ENCODE data around the gene OSR1. TPM values are rescaled to one million over a fixed set of nuclear protein-coding genes. Genes with fewer than 3 reads are reported as not detected.

The OSR1 gene
- polyA plus RNA-seq, 1 of the 3 experiments (the other 2 are of a cell fraction): 76.6 TPM

- CTCF ChIA-PET: interaction anchor here (0.7 to 0.9 kb wide), 2 partner anchors 491 to 852 kb away, joined by 3 to 4 read pairs; no protein-coding TSS in a partner anchor
- Histone ChIP-seq H3K9me3 (no peaks in the 10 kb centered on the region), H3F3A (replicated peaks; ENCODE audit: insufficient read depth) (no peaks in the 10 kb centered on the region), H3K4me1 (ENCODE audit: control insufficient read depth in 1 of 2, insufficient read depth in 2 of 2, low read depth in 1 of 2, low read length in 1 of 2) (no peaks in the 10 kb centered on the region), H3K4me3 (ENCODE audit: low read depth in 2 of 2, low read length in 1 of 2) (no peak overlapping the region), H3K4me2 (no peak overlapping the region), H4K20me1 (ENCODE audit: insufficient read depth) (no peaks in the 10 kb centered on the region), H3K79me2 (ENCODE audit: insufficient read depth) (no peaks in the 10 kb centered on the region), H3K9me2 (no peaks in the 10 kb centered on the region), H3K27ac (ENCODE audit: low read depth in 2 of 2, low read length in 1 of 2) (no peak overlapping the region), H3K36me3 (replicated peaks in 1 of 2; ENCODE audit: control insufficient read depth in 1 of 2, insufficient read depth in 2 of 2, low read length in 1 of 2) (no peaks in the 10 kb centered on the region), H3K27me3 (ENCODE audit: insufficient read depth) (peaks cover 15% of the 10 kb centered on the region; the same call in 1 of the 2 replicates), H2AFZ (ENCODE audit: low read depth) (no peak overlapping the region), H3K9ac (no peak overlapping the region)
- TF ChIP-seq POLR2AphosphoS5 (IDR thresholded peaks at IDR 0.05; ENCODE audit: low read depth, low read length): no peak
- TF ChIP-seq TCF12 (IDR thresholded peaks at IDR 0.05): no peak
- no peak for TF ChIP-seq FOXJ3 (CRISPR knock-in tag; IDR thresholded peaks at IDR 0.05)
- TF ChIP-seq GATA2 (CRISPR knock-in tag; IDR thresholded peaks at IDR 0.05): no peak
- no peak for TF ChIP-seq RXRA (IDR thresholded peaks at IDR 0.05; ENCODE audit: borderline replicate concordance, low read depth)
- TF ChIP-seq REST (IDR thresholded peaks at IDR 0.05; ENCODE audit: low read depth, low read length): no peak
- no peak for TF ChIP-seq SIN3A (IDR thresholded peaks at IDR 0.05; ENCODE audit: borderline replicate concordance, low read depth, low read length)
- TF ChIP-seq NFIC (IDR thresholded peaks at IDR 0.05; ENCODE audit: borderline replicate concordance): no peak
- no peak for TF ChIP-seq RFX5 (IDR thresholded peaks at IDR 0.05; ENCODE audit: low read length)
- POLR2A ChIA-PET: no interaction called here
- WGBS (ENCODE audit: low lambda C conversion rate): 19% methylated on average over 4 of the region's 4 CpGs
- DNase-seq: no peak
Observed at GRCh38 chr2:19371996-19372582, 13.7 kb upstream of the OSR1 start.

GRCh38 chr2:19369341-19369955 is 11.0 kb upstream of the OSR1 start:
- Histone ChIP-seq H3K9ac (no peak overlapping the region), H3K27ac (ENCODE audit: low read depth in 2 of 2, low read length in 1 of 2) (no peak overlapping the region), H3K9me3 (no peaks in the 10 kb centered on the region), H4K20me1 (ENCODE audit: insufficient read depth) (no peaks in the 10 kb centered on the region), H3K9me2 (no peaks in the 10 kb centered on the region), H3F3A (replicated peaks; ENCODE audit: insufficient read depth) (no peaks in the 10 kb centered on the region), H3K4me3 (ENCODE audit: low read depth in 2 of 2, low read length in 1 of 2) (no peak overlapping the region), H3K27me3 (ENCODE audit: insufficient read depth) (peaks cover 15% of the 10 kb centered on the region; the same call in 1 of the 2 replicates), H3K4me2 (no peak overlapping the region), H3K36me3 (replicated peaks in 1 of 2; ENCODE audit: control insufficient read depth in 1 of 2, insufficient read depth in 2 of 2, low read length in 1 of 2) (no peaks in the 10 kb centered on the region), H2AFZ (ENCODE audit: low read depth) (no peak overlapping the region), H3K4me1 (ENCODE audit: control insufficient read depth in 1 of 2, insufficient read depth in 2 of 2, low read depth in 1 of 2, low read length in 1 of 2) (no peaks in the 10 kb centered on the region; a peak in 1 of 4 replicates), H3K79me2 (ENCODE audit: insufficient read depth) (no peaks in the 10 kb centered on the region)
- WGBS (ENCODE audit: low lambda C conversion rate): 57% methylated on average over 2 of the region's 2 CpGs
- ChIA-PET CTCF (interaction anchor here (0.6 to 3.5 kb wide), 13 partner anchors 8 to 982 kb away, joined by 3 to 22 read pairs (median 5); no protein-coding TSS in a partner anchor), POLR2A (no interaction called here)
- TF ChIP-seq TAF1 (IDR thresholded peaks at IDR 0.05; ENCODE audit: borderline replicate concordance, low read depth, low read length): no peak
- TF ChIP-seq RAD21 (IDR thresholded peaks at IDR 0.05; ENCODE audit: low read length): peak; percentile 43
- TF ChIP-seq CTCF (IDR thresholded peaks at IDR 0.05): peak; percentile 59
- TF ChIP-seq NRF1 (IDR thresholded peaks at IDR 0.05; ENCODE audit: low read depth, low read length): no peak
- TF ChIP-seq SMC3 (IDR thresholded peaks at IDR 0.05; ENCODE audit: low read depth, low read length): peak; percentile 48
- no peak for TF ChIP-seq POLR2AphosphoS5 (IDR thresholded peaks at IDR 0.05; ENCODE audit: low read depth, low read length)
- DNase-seq: no peak

All from SK-N-SH (cell line).